Stimulated activated naive CD8-positive, alpha-beta T cell treated with anti-CD3 and anti-CD28 coated beads, Interleukin-15, amount 100 ng/mL, for 72 hours (primary cell): ENCODE measurements around the gene E2F8.
A peak's percentile ranks its signal among the peaks of the same experiment; 100 is the strongest.

Source experiments
- ATAC-seq: fragments of 150-1000 bp; cut with Tn5 transposase; 2 replicates; pipeline ENCODE4 v1.10.0; 2021; ENCODE audit warnings: mild to moderate bottlenecking, moderate library complexity
- DNase-seq, 2 donors: peaks; one replicate each; pipeline ENCODE4 v3.0.0; 2021 to 2022
- H3K27ac Mint-ChIP-seq, 2 donors: one replicate each; pipeline ENCODE4 v1.8.0; 2022; ENCODE audit warnings: mild to moderate bottlenecking in 2 of 2, mixed read lengths in 2 of 2, moderate library complexity in 2 of 2
- H3K27me3 Mint-ChIP-seq: one replicate; pipeline ENCODE4 v1.8.0; 2022; ENCODE audit warnings: mixed read lengths
- H3K4me1 Mint-ChIP-seq: one replicate; pipeline ENCODE4 v1.8.0; 2022; ENCODE audit warnings: mild to moderate bottlenecking, mixed read lengths
- H3K4me3 Mint-ChIP-seq, 2 donors: one replicate each; pipeline ENCODE4 v1.8.0; 2022; ENCODE audit warnings: mild to moderate bottlenecking in 2 of 2, mixed read lengths in 2 of 2, moderate library complexity in 1 of 2
- H3K9me3 Mint-ChIP-seq, 2 donors: one replicate each; pipeline ENCODE4 v1.8.0; 2022; ENCODE audit warnings: mixed read lengths in 2 of 2

The E2F8 gene

DNA sequence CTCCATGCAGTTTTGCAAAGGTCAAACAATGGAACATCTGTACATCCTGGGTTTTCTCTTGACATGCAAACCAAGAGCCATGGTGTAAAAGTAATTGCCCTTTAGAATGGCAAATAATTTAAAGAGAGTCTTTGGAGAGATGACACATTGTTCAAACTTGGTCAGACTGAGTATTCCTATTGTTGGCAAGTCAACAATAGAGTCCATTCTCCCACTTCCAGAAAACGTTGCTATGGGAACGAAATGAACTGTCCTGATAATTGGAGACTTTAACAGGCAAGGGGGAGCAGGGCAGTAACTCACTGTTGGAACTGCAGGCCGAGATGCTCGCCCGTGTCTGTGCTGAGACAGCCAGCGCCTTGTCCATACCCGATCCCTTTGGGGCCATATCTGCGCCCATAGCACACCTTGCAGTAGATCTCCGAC is 52.9 kb downstream of the E2F8 start:
- ATAC-seq = no peak
- no peaks in the 10 kb centered on the region for H3K27me3 Mint-ChIP-seq
- H3K4me3 Mint-ChIP-seq = no peak overlapping the region
- no peak overlapping the region for H3K27ac Mint-ChIP-seq
- no peaks in the 10 kb centered on the region for H3K4me1 Mint-ChIP-seq
- DNase-seq = no peak
- H3K9me3 Mint-ChIP-seq = no peaks in the 10 kb centered on the region

DNA sequence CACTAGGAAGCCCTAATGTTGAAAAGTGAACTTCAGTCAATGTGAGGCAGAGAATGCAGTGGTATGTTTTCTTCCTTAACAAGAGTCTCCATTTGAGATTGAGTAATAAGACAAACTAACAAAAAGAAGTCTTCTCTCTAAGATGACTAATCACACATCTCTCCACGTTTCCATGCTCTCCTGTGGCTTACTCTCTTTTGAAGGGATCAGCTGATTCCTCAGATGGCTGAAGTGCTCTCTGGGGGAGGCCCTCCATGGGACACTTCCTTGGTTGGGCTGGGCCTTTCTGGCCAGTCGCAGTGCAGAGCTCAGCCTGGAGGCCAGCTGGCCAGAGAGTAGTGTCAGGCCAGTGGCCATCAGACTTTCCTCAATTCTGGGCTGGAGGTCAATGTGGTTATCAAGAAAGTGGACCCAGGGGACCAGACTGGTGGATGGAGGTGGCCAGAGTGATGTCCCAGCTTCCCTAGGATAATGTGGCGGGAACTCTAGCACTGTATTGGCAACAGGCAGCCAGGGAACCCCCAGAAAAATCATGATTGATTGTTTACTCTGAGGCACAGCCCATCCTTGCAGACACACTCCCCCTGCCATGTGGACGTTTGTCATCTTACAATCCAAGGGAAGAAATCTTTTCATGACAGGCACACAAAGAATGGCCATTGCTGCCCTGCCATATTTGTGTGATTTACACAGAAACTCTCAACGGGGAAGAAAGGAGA is 53.5 kb downstream of the E2F8 start:
- Mint-ChIP-seq H3K9me3 (no peaks in the 10 kb centered on the region), H3K27me3 (no peaks in the 10 kb centered on the region), H3K27ac (no peak overlapping the region), H3K4me3 (no peak overlapping the region), H3K4me1 (no peaks in the 10 kb centered on the region)
- ATAC-seq (no peak), DNase-seq (no peak)

DNA sequence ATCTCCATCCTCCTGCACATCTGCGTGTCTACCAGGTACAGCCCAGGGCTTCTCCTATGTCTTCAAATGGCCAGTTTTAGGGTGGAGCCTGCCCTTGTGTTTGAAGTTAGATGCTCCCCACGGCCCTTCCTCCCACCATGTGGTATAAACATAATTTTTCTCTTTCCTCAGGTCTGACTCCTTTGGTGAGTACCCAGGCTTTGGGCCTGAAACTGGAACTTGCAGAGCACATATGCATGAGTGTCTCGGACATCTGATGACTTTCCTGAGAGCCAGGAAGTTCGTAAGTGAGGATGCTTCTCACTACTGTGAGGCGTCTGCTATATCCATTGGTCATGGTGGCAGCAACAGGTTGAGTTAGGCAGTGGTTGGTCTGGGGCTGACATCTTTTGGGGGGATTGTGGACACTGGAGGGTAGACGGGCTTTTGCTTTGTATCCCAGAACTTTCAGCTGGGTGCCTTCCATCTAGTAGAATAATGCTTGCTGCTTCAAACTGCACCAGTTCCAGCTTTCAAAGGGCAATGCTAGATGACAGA is 55.2 kb downstream of the E2F8 start:
- Mint-ChIP-seq H3K27ac (peak overlapping the region in 1 of 2 donors; percentile 21), H3K4me3 (no peak overlapping the region), H3K4me1 (no peaks in the 10 kb centered on the region), H3K27me3 (no peaks in the 10 kb centered on the region), H3K9me3 (no peaks in the 10 kb centered on the region)
- no peak for ATAC-seq
- no peak for DNase-seq

DNA sequence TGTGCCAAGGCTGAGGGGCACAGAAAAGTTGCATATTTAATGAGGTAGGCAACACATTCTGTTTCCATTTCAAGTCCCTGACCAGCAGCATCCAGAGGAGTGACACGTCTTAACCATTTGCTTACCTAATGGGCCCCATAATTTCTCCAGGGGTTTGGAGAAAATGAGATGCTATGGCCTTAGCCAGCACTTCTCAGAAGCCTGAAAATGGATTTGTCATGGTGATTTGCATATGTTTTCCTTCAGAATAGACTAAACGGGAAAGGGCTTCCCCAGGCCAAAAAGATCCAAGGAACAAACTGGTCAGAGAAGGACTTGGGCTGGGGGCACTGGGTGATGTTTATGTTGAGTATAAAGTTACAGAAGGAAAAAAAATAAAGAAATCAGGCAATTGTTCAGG is 55.7 kb downstream of the E2F8 start:
- Mint-ChIP-seq H3K4me3 (no peak overlapping the region), H3K4me1 (no peaks in the 10 kb centered on the region), H3K27ac (no peak overlapping the region), H3K27me3 (no peaks in the 10 kb centered on the region), H3K9me3 (no peaks in the 10 kb centered on the region)
- ATAC-seq (no peak), DNase-seq (no peak)

DNA sequence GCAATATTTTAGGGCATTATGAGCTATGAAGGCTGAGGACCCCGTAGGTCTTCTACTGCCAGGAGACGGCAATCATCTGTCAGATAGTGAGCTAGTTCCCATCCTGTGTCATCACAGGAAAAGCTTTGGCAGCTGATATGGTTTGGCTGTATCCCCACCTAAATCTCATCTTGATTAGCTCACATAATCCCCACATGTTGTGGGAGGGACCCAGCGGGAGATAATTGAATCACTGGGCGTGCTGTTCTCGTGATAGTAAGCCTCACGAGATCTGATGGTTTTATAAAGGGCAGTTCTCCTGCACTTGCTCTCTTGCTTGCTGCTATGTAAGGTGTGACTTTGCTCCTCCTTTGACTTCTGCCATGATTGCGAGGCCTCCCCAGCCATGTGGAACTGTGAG is 57.1 kb downstream of the E2F8 start:
- H3K4me1 Mint-ChIP-seq = no peaks in the 10 kb centered on the region
- DNase-seq (no peak), ATAC-seq (no peak)
- no peak overlapping the region for H3K27ac Mint-ChIP-seq
- H3K4me3 Mint-ChIP-seq = no peak overlapping the region
- H3K9me3 Mint-ChIP-seq = no peaks in the 10 kb centered on the region
- no peaks in the 10 kb centered on the region for H3K27me3 Mint-ChIP-seq

DNA sequence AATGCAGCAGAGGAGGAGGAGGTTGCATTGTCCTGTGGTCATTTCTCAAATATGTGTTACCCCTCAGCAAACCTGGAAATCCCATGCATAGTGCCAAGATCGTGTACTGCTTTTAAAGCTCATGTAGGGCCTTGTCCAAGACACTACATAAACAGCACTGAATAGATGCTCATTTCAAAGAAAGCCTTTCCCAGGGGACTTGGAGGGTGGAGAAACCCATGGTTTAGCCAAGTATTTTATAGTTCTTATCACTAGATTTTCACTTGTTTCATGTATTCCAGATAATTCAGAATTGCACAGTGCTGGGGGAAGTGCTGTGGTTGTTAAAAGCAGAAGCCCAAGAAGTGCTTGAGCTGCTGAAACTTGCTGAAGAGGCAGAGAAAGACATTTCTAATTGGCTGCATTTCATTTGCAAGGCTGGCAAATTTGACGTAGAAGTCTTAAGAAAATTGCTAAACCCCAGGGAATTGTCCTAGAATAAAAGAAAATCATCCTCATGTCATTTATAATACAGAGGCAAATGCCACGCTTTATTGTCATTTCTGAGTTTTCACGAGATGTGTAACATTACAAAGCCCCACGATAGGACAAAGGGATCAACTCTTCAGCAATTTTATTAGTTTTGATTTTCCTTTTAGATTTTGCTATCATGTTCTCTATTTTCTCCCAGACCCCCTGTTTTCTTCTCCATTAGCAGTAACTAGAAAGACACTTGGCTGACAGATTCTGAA is 59.0 kb downstream of the E2F8 start:
- Mint-ChIP-seq H3K9me3 (no peaks in the 10 kb centered on the region), H3K27me3 (no peaks in the 10 kb centered on the region), H3K4me1 (no peaks in the 10 kb centered on the region), H3K4me3 (no peak overlapping the region), H3K27ac (no peak overlapping the region)
- ATAC-seq (no peak), DNase-seq (no peak)

DNA sequence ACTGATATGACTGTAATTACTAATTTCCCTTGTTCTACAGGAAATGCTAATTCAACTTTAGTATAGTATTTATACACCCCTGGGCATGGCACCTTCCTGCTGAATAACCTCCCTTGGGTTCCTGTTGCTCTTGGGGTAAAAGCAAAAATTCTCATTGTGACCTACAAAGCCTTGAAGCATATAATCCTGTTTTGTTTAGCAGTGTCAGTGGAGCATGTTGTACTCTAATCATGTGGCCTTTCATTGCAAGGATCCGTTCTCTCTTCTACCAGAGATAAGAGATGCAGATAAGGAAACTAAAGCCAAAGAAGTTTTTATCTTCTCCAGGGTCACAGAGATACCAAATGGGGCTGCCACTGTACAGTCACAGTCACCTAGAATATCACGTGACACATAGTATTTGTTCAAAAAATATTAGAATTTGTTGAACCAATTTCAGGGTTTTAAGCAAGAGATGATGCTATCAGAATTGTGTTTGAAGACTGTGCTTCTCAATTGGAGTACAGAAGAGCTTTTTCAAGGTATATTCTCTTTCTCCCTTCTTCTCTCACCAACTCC is 64.0 kb downstream of the E2F8 start:
- ATAC-seq (no peak), DNase-seq (no peak)
- H3K9me3 Mint-ChIP-seq = no peaks in the 10 kb centered on the region
- H3K4me1 Mint-ChIP-seq = no peaks in the 10 kb centered on the region
- peak overlapping the region in 1 of 2 donors; percentile 37 for H3K27ac Mint-ChIP-seq
- no peaks in the 10 kb centered on the region for H3K27me3 Mint-ChIP-seq
- H3K4me3 Mint-ChIP-seq = no peak overlapping the region
